Pulmonary artery endothelial cell (primary cell): ENCODE measurements around the gene RELL1. TPM values are rescaled to one million over a fixed set of nuclear protein-coding genes. Genes with fewer than 3 reads are reported as not detected.

ENCODE experiments used
- DNase-seq: peaks from one replicate; pipeline ENCODE4 v3.0.0-alpha.2; 2011; ENCODE audit warnings: low read depth, low spot score
- total RNA-seq: library from RNA; depleted of rRNA; stranded (reverse); fragments of >200 nt; gene quantifications from 2 replicates; pipeline ENCODE4 v1.2.3, GENCODE V29; 2014

Gene RELL1
- total RNA-seq, 1 donor from 2014 or later, result 231 TPM

DNA sequence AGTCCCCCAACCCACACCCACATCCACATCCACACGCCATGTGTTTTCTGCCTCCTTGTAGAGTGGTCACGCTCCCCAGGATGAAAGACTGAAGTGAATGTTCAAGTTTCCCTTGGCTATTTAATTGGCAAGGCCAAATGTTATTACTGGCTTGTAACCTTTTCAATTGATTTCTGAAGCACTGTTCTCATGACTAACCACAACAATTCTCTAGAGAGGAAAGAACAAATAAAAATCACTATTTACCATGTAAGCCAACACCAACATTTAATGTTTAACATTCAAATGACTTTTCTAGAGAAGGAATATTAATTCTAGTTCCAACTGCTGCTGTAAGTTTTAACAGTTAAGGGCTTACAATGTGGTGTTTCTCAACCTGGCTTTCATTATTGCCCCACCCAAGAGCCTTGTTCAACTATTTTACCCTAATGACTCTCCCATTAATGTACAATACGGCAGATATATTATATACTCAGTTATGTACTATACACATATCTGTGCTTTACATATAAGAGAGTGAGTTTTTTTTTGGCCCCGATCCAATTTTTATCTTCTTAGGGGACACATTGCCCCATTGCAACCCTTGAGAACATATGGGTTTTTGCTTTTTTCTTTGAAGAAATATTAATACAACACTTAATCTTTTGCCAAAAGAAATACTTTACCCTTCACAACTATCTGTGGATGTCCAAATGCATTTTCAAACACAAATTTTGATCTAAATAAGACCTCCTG, 46.5 kb downstream of the RELL1 start:
- DNase-seq, result no peak

DNA sequence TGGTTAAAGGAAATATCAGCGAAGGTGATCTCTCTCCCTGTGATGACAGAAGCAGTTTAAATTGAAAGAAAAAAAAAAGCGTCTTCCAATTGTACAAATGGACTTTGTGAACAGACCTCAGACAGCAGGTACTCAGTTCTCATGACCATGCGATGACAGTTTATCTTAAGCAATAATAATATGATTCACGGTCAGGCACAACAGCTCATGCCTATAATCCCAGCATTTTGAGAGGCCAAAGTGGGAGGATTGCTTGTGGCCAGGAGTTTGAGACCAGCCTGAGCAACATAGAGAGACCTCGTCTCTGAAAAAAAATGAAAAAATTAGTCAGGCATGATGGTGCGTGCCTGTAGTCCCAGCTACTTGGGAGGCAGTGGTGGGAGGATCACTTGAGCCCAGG, 51.0 kb downstream of the RELL1 start:
- no peak for DNase-seq

- DNase-seq, result no peak
Measured at GRCh38 chr4:37634180-37634579, 52.0 kb downstream of the RELL1 start.

DNA sequence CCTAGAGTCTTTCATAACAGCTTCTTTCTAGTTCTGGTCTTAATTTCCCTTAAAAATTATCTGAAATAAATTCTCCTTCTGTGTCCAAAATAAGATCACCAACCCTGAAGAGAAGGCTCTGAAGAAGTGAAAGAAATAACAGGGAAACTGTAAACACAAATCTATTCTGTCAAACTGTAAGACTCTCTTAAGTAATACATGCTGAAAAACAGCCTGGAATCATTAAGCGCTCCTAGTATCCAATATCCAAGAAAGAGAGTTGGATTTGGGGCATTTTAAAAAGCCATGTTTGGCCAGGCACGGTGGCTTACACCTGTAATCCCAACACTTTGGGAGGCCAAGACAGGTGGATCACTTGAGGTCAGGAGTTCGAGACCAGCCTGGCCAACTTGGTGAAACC, 53.3 kb downstream of the RELL1 start:
- DNase-seq, result no peak

- DNase-seq, result no peak
Measured at GRCh38 chr4:37631551-37631950, 54.6 kb downstream of the RELL1 start.

DNA sequence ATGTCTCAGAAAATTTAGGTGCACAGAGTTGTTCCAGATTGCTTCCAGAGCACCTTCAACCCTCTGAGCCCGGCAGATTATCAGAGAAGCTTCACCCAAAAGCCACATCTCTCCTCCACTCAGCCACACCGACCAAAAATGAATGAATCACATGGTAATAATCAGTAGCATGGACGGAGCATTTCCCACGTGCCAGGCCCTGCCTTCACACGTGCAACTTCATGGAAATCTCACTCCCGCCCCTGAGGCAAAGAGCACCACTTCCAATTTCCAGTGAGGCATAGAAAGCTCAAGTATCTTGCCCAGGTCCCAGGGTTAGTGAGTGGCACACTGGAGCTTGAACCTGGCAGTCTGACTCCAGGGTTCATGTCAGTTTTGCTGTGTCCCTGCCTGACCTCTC, 56.5 kb downstream of the RELL1 start:
- no peak for DNase-seq

DNA sequence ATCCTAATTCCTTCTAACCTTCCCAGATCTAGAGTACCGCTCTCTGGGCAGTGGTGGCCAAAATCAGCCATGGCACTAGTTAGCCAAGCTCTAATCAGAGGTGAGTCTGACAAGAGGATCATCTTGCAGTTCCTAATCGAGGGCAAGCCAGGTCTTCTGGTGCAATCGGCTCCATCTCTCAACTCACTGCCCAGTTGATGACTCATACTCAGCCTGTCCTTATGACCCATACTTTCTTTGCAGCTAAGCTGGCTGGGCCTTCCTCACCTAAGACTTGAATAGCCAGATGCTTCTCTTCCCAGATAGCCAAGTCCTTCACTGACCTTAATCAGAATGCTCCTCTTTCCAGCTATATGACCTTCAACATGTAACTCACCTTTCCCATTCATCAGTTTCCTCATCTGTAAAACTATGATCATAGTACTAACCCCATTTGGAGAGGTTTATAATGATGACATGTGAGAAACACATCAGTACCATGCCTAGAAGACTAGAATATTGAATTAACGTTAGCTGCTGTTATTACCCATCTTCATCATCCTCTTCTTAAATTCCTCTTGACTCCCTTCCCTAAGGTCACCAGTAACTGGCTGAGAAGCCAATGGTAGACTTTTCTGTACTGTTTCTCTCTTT, 57.1 kb downstream of the RELL1 start:
- peak; percentile 17 for DNase-seq

- no peak for DNase-seq
Measured at GRCh38 chr4:37627263-37627662, 58.9 kb downstream of the RELL1 start.

- DNase-seq, result no peak
Measured at GRCh38 chr4:37625499-37625898, 60.7 kb downstream of the RELL1 start.

DNA sequence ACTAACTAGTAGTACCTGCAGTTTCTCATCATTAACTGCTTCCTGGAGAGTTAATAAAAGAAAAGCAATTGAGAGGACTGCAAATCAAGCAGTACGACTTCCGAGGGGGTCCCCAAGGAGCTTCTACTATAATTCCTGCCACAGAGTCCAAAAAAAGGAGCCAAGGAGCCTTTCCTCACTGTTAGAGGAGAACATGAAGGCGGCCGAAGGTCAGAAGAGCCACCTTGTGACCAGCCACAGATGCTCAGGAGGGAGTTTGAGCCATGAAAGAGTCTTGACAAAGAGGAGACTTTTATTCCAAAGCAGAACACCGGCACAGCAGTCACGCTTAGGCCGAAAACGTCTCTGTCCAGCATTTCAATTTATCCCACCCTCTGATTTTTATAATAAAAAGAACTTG, 62.2 kb downstream of the RELL1 start:
- DNase-seq, result no peak

DNA sequence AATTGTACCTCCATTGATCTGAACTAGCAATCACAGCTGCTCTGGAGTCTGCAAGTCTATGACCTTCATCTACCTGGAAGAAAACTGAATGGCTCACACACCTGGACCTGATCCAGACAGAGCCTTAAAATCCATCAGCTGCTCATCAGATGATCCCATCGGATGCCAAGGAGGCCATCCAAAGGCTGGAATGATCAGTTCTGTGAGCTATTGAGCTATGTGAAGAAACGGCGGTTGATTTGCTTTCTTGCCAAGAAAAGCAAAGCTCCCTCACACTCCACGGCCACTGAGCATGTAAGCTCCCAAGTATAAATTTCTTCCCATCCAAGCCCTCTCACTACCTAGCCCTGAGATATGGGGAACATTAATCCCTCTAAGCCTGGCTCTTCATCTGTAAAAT, 63.1 kb downstream of the RELL1 start:
- DNase-seq, result no peak

- no peak for DNase-seq
Measured at GRCh38 chr4:37620176-37620575, 66.0 kb downstream of the RELL1 start.

DNA sequence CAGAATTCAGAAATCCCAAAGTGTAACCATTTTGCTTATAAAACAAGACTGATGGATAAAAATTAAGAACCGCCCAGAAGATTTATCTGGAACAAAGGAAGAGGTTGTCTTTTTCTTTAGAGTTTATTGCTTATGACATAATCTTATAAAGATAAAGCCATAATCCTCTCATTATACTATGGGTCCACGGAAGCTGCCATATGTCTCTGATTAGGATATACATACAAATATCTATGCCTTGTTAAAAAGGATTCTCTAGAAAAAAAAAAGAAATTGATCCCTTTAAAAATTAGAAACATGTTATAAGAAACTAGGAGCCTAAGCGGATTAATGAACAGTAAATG, 70.5 kb downstream of the RELL1 start:
- DNase-seq, result no peak

DNA sequence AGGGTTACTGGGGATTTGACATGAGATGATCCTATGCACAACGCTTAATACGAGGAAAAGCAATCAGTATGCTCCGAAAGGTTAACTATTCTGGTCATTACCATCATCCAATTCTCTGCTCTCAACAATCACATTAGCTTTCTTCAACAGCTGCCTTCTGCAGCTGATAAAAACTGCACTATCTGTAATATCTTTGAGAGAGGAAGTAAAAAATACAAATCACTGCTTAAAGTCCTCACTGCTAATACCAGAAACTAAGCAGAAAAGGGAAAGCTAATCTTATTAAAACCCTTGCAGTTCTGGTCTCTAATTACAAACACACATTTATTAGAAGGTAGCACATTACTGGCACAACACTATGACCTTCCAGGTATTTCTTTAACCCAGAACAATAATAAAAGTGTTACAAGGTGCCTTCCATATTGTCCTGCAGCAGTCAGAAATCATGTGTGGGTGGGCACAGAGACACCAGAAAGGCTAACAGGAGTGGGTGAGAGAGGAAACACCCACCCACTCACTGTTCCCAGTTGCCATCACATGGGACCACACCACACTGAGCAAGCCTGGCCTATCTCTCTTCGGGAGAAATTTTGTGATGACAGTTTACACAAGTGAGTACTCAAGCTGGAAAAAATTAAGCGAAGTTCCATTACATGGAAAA, 71.0 kb downstream of the RELL1 start:
- no peak for DNase-seq

GRCh38 chr4:37612811-37613210, 73.4 kb downstream of the RELL1 start:
- DNase-seq, result no peak

DNA sequence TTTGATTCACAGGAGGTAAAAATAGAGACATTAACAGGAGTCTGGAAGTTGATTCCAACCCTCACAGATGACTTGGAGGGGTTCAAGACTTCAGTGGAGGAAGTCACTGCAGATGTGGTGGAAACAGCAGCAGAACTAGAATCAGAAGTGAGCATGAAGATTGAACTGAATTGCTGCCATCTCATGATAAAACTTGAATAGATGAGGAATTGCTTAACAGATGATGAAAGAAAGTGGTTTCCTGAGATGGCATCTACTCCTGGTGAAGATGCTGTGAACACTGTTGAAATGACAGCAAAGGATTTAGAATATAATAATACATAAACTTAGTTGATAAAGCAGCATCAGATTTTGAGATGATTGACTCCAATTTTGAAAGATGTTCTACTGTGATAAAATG, 76.5 kb downstream of the RELL1 start:
- DNase-seq, result no peak

DNA sequence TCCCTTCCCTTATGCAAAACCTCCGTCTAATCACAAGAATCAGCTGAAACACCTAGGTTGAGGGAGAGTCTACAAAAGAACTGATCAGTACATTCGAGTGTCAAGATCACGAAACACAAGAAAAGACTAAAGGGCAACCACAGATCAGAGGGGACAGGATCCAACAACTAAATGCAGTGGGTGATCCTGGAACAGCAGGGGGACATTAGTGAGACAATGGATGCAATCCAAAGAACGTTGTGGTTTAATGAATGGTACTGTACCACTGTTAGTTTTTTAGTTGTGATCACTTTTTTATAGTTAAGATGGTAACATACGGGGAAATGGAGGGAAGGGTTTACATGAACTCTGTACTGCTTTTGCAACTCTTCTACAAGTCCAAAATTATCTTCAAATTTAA, 79.2 kb downstream of the RELL1 start:
- no peak for DNase-seq

DNA sequence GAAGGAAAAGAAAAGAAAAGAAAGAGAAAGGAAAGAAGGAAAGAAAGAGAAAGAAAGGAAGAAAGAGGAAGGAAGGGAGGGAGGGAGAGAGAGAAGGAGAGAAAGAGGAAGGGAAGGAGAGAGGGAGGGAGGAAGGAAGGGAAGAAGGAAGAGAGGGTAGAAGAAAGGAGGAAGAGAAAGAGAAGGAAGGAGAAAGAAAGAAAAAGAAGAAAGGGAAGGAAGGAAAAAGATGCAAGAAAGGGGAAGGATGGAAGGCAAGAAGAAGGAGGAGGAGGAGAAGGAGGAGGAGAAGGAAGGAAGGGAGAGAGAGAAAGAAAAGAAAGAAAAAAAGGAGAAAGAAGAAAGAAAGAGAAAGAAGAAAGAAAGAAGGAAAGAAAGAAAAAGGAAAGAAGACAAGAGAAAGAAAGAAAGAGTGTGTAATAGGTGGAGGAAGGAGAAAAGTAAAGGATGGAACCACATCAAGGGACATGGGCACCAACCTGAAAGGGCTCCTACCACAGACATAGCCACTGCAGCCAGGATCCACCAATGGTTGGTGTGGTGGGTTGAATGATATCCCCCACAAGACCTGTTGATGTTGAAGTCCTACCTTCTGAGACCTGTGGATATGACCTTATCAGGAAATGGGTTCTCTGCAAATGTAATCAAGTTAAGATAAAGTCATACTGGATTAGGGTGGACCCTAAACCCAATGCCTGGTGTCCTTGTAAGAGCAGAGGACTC, 80.2 kb downstream of the RELL1 start:
- no peak for DNase-seq

DNA sequence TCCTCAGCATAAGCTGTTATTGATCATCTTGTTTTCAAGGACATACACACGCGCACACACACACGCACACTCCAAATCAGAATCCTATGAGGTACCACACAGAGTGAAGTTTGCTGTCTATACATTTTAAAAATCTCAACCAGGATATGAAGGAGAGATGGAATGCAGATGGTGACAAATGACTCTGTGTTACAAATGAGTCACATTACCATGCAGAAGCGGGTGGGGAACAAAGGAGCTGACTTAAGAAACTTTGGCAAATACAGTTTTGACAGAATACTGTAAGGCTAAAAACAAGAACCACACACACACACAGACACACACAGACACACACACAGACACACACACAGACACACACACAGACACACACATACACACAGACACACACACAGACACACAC, 81.7 kb downstream of the RELL1 start:
- DNase-seq, result peak; percentile 15

GRCh38 chr4:37603711-37604110, 82.5 kb downstream of the RELL1 start:
- no peak for DNase-seq

DNA sequence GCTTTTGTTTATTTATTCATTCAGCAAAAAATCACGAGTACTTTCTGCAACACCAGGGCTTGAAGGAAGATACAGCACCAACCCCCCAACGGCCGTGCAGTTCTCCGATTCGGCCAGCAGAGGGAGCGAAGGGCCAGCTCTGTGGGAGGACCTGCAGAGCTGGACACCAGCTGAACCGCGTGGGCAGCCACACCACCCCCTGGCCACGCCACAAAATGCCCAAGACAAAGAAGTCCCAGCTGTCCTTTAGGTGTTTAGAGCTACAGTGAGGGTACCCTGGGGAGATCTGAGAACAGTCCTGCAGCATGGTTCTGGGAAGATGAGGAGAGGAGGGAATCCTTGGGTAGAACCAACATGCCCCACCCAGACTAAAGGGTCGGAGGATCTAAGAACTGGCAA, 83.1 kb downstream of the RELL1 start:
- peak; percentile 35 for DNase-seq

GRCh38 chr4:37602454-37603069, 83.6 kb downstream of the RELL1 start:
- DNase-seq, result no peak
